ENCODE data around the gene SINHCAF.

DNA sequence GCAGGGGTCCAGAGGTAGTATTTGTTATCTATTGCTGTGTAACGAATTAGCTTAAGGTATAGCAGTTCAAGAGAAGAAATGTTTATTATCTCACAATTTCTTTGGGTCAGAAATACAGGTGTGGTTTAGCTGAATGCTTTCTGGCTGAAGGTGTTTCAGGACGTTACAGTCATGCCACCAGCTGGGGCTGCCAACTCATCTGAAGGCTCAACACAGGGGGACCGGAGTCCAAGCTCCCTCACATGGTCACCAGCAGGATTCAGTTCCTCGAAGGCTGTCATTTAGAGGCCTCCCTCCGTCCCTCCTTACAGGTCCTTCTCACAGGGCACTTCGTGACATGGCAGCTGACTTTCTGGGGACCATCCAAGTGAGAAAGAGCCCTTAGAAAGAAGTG is 37.5 kb upstream of the SINHCAF start:
- TF ChIP-seq CTCF (IDR thresholded peaks at IDR 0.05) (no peak), POLR2A (IDR thresholded peaks at IDR 0.05) (no peak), POLR2AphosphoS5 (IDR thresholded peaks at IDR 0.05; ENCODE audit: insufficient read depth in 1 of 2, low read depth in 1 of 2) (no peak)

Measured in vagina (tissue), 2 donors.